SK-N-MC (cell line): ENCODE data around the gene HAAO.

Source experiments
- DNase-seq: peaks from one replicate; pipeline ENCODE4 v3.0.0-alpha.2; 2011; ENCODE audit warnings: low read depth, low spot score
- H3K27ac ChIP-seq: fragments of 200-600 bp; sonication (generic); 2 replicates; pipeline ENCODE4 v1.5.1; 2016; ENCODE audit warnings: mixed run types
- H3K36me3 ChIP-seq: fragments of 200-600 bp; sonication (generic); 2 replicates; pipeline ENCODE4 v1.6.1; 2017; ENCODE audit warnings: antibody characterized with exemption, low read length, mixed read lengths; ENCODE audit not compliant: insufficient read depth
- H3K4me3 ChIP-seq: fragments of 200-600 bp; sonication (generic); 2 replicates; pipeline ENCODE4 v1.5.1; 2016
- H3K9ac ChIP-seq: fragments of 200-600 bp; sonication (generic); 2 replicates; pipeline ENCODE4 v1.8.0; 2017; ENCODE audit warnings: mixed run types, mixed read lengths; ENCODE audit not compliant: insufficient read length
- H3K9me3 ChIP-seq: fragments of 200-600 bp; sonication (generic); 2 replicates; pipeline ENCODE4 v1.6.1; 2017; ENCODE audit warnings: low read depth, mild to moderate bottlenecking, antibody characterized with exemption, low read length, moderate library complexity, mixed read lengths
- EZH2 ChIP-seq: fragments of 200-600 bp; sonication (generic); IDR thresholded peaks from one replicate; pipeline ENCODE4 v1.6.1; 2017; ENCODE audit warnings: antibody characterized with exemption
- FOXP2 ChIP-seq: optimal IDR thresholded peaks from 2 replicates; pipeline ENCODE3; 2011; ENCODE audit warnings: mild to moderate bottlenecking, moderate library complexity; ENCODE audit not compliant: insufficient read depth; ENCODE audit errors: extremely low read length, control extremely low read depth
- POLR2AphosphoS5 ChIP-seq: IDR thresholded peaks from 2 replicates; pipeline ENCODE4 v1.6.1; 2012; ENCODE audit warnings: mild to moderate bottlenecking, low read depth, low read length, borderline replicate concordance

The HAAO gene

GRCh38 chr2:42768706-42769256 lies 23.6 kb downstream of the HAAO start:
- no peaks in the 10 kb centered on the region for H3K36me3 ChIP-seq
- no peak overlapping the region for H3K9ac ChIP-seq
- no peaks in the 10 kb centered on the region for H3K9me3 ChIP-seq
- no peak for DNase-seq
- H3K27ac ChIP-seq = no peak overlapping the region
- no peak for TF ChIP-seq POLR2AphosphoS5
- no peak for TF ChIP-seq FOXP2
- no peak overlapping the region for H3K4me3 ChIP-seq

- H3K4me3 ChIP-seq = no peak overlapping the region
- H3K36me3 ChIP-seq = no peaks in the 10 kb centered on the region
- H3K27ac ChIP-seq = no peak overlapping the region
- H3K9ac ChIP-seq = no peak overlapping the region
- no peak for TF ChIP-seq FOXP2
- no peak for TF ChIP-seq EZH2
- TF ChIP-seq POLR2AphosphoS5 = no peak
- H3K9me3 ChIP-seq = no peaks in the 10 kb centered on the region
- no peak for DNase-seq
These were observed 24.3 kb downstream of the HAAO start for GRCh38 chr2:42767899-42768705.

GRCh38 chr2:42767080-42767898 lies 25.1 kb downstream of the HAAO start:
- H3K9me3 ChIP-seq = no peaks in the 10 kb centered on the region
- no peak overlapping the region for H3K9ac ChIP-seq
- TF ChIP-seq EZH2 = no peak
- no peak for TF ChIP-seq FOXP2
- TF ChIP-seq POLR2AphosphoS5 = no peak
- H3K27ac ChIP-seq = no peak overlapping the region
- H3K4me3 ChIP-seq = no peak overlapping the region
- DNase-seq = no peak
- no peaks in the 10 kb centered on the region for H3K36me3 ChIP-seq

DNA sequence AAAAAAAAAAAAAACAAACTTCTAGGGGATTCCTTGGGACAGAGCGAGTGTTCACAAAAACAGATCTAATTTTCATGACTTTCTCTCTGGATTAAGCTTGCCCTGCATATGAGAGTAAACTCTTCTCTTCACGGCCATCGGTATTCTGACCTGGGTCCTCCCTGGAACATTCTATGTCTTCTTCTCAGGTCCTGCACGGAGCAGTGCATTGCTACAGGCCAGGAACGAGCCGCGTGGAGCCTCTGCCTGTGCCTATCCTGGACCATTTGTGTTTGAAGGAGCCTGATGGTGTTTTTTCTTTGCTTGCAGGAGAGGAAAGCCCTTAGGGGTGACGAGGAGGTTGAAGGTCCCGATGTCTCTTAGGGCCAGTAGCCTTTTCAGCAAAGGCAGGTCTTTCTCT lies 26.7 kb downstream of the HAAO start:
- H3K27ac ChIP-seq = no peak overlapping the region

DNA sequence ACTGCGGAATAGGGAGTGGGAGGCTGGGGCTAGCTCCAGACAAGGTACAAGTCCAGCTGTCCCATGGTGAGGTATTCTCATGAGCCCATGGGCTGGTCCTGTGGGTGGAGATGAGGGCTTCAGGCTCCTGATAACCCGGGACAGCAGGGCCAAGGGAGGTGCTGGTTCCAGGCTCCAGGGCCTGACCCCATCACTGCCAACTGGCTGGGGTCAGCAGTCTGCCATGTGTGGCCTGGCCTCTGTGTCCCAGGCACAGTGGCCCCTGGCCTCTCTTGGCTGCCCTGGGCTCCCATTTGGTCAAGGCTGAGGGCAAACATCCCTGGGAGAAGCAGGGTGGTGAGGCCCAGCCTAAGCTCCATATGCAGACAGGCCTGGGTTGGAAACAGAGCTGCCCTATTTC lies 27.5 kb downstream of the HAAO start:
- no peak for DNase-seq
- Histone ChIP-seq H3K27ac (no peak overlapping the region), H3K4me3 (no peak overlapping the region), H3K36me3 (no peaks in the 10 kb centered on the region), H3K9me3 (no peaks in the 10 kb centered on the region), H3K9ac (no peak overlapping the region)
- TF ChIP-seq POLR2AphosphoS5 (no peak), FOXP2 (no peak), EZH2 (no peak)

More for the DNA sequence above, 26.7 kb downstream of the HAAO start:
- H3K4me3 ChIP-seq = no peak overlapping the region
- no peaks in the 10 kb centered on the region for H3K36me3 ChIP-seq
- DNase-seq = no peak
- TF ChIP-seq POLR2AphosphoS5 (no peak), EZH2 (no peak), FOXP2 (no peak)
- no peaks in the 10 kb centered on the region for H3K9me3 ChIP-seq
- no peak overlapping the region for H3K9ac ChIP-seq

GRCh38 chr2:42764096-42764495 lies 28.3 kb downstream of the HAAO start, which contains the start of gene OXER1:
Gene OXER1, minus strand, starts transcription at chr2:42764135. Its CDS starts 73 bp downstream, at chr2:42764062.
- H3K4me3 ChIP-seq = no peak within 1 kb of the TSS
- DNase-seq = no peak
- H3K36me3 ChIP-seq = no peaks in the 10 kb centered on the region
- no peak within 1 kb of the TSS for H3K27ac ChIP-seq
- TF ChIP-seq FOXP2 (no peak), EZH2 (no peak), POLR2AphosphoS5 (no peak)
- H3K9ac ChIP-seq = no peak within 1 kb of the TSS
- no peaks in the 10 kb centered on the region for H3K9me3 ChIP-seq

DNA sequence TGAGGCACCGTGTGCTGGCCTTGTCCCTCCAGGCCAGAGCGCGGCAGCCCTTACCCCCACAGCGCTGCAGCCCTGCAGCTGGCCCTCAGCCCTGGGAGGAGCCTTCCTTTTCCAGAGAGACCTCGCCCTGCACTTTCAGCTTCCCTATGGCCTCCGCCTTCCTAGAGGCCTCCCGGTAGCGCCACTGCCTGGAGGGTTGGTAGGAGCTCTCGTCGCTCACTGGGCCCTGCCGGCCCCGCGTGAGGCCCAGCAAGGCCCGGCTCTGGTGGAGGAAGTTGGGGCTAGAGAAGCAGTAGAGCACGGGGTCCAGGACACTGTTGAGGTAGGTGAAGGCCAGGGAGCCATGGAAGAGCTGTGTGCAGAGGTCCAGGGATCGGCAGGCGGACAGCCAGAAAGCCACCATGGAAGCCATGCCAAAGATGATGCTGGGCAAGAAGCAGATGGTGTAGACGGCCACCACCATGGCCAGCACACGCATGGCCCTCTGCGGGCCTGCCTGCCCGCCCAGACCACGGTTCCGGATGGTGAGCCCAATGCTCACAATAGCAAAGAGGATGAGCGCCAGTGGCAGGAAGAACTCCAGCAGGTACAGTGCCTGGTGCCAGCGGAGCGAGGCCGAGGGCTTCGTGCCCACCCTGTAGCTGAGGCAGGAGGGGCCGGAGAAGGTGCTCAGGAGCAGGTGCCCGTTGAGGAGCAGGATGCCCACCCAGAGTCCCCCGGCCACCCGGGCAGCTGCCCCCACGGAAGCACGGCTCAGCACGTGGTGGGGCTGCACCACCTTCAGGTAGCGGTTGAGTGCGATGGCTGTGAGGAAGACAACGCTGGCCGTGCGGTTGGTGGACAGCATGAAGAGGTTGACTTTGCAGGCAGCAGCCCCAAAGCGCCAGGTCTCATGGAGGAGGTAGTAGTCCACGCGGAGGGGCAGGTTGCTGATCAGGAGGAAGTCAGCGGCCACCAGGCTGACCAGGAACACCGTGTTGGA lies 29.3 kb downstream of the HAAO start:
- Histone ChIP-seq H3K9me3 (no peaks in the 10 kb centered on the region), H3K9ac (no peak overlapping the region), H3K36me3 (no peaks in the 10 kb centered on the region), H3K4me3 (no peak overlapping the region), H3K27ac (no peak overlapping the region)
- DNase-seq = no peak
- TF ChIP-seq POLR2AphosphoS5 (no peak), EZH2 (no peak), FOXP2 (no peak)
